DND-41 (cell line): ENCODE measurements around the gene EPAS1.

Experiments used
- ATAC-seq: fragments of 200-7000 bp; cut with Tn5 transposase; 3 replicates; pipeline ENCODE4 v1.9.1; 2021; ENCODE audit warnings: low read depth; ENCODE audit not compliant: insufficient read depth
- DNase-seq: peaks from one replicate; pipeline ENCODE4 v3.0.0-alpha.2; 2020
- H2AFZ ChIP-seq: 2 replicates; pipeline ENCODE4 v1.6.0; 2012; ENCODE audit warnings: low read depth, low read length
- H3K27ac ChIP-seq: 2 replicates; pipeline ENCODE4 v1.5.1; 2012; ENCODE audit warnings: low read length, inconsistent platforms
- H3K27me3 ChIP-seq: fragments of 200-600 bp; sonication (generic); 2 replicates; pipeline ENCODE4 v1.6.0; 2012; ENCODE audit warnings: low read length, mild to moderate bottlenecking, inconsistent platforms; ENCODE audit not compliant: insufficient read depth, poor library complexity
- H3K36me3 ChIP-seq: 2 replicates; pipeline ENCODE4 v1.5.1; 2012; ENCODE audit warnings: low read length, inconsistent platforms; ENCODE audit not compliant: insufficient read depth
- H3K4me1 ChIP-seq: 2 replicates; pipeline ENCODE4 v1.5.1; 2012; ENCODE audit warnings: mild to moderate bottlenecking, low read length; ENCODE audit not compliant: insufficient read depth
- H3K4me2 ChIP-seq: 2 replicates; pipeline ENCODE4 v1.6.0; 2012; ENCODE audit warnings: mild to moderate bottlenecking, moderate library complexity, low read length, inconsistent platforms; ENCODE audit not compliant: insufficient read depth
- H3K4me3 ChIP-seq, 2 experiments: fragments of 200-600 bp in 1 of 2; shearing (Covaris generic) in 1 of 2; 2 replicates each; pipeline ENCODE4 v1.5.1; 2012 to 2016; ENCODE audit warnings: inconsistent platforms in 2 of 2, low read length in 2 of 2, mild to moderate bottlenecking in 2 of 2, low read depth in 1 of 2, moderate library complexity in 1 of 2
- H3K79me2 ChIP-seq: 2 replicates; pipeline ENCODE4 v1.6.0; 2012; ENCODE audit warnings: low read length, inconsistent platforms; ENCODE audit not compliant: insufficient read depth
- H3K9ac ChIP-seq: 2 replicates; pipeline ENCODE4 v1.6.0; 2012; ENCODE audit warnings: low read depth, mild to moderate bottlenecking, inconsistent platforms, low read length, moderate library complexity
- H3K9me3 ChIP-seq: 2 replicates; pipeline ENCODE4 v1.5.1; 2012; ENCODE audit warnings: low read length, moderate library complexity, mild to moderate bottlenecking, inconsistent platforms; ENCODE audit not compliant: insufficient read depth, severe bottlenecking
- H4K20me1 ChIP-seq: 2 replicates; pipeline ENCODE4 v1.6.0; 2012; ENCODE audit warnings: low read length; ENCODE audit not compliant: insufficient read depth
- CTCF ChIP-seq: IDR thresholded peaks from 2 replicates; pipeline ENCODE4 v1.5.1; 2012; ENCODE audit warnings: borderline replicate concordance, low read length, moderate library complexity, mild to moderate bottlenecking; ENCODE audit not compliant: poor library complexity, severe bottlenecking; ENCODE audit errors: extremely low read depth
- EZH2 ChIP-seq: IDR thresholded peaks from 3 replicates; pipeline ENCODE4 v1.6.1; 2012; ENCODE audit warnings: borderline replicate concordance, low read depth, mild to moderate bottlenecking, moderate library complexity, low read length, inconsistent platforms; ENCODE audit not compliant: severe bottlenecking

Gene EPAS1

GRCh38 chr2:46326231-46326980, 29.2 kb downstream of the EPAS1 start:
- Histone ChIP-seq H3K79me2 (no peaks in the 10 kb centered on the region), H3K4me1 (no peaks in the 10 kb centered on the region)
- TF ChIP-seq EZH2 = no peak
- no peak for TF ChIP-seq CTCF

GRCh38 chr2:46327627-46328026, 30.4 kb downstream of the EPAS1 start:
- H3K4me1 ChIP-seq = no peaks in the 10 kb centered on the region
- ATAC-seq = 0 out of 3 replicates have a peak, but pooled peaks have one; percentile 45
- H3K79me2 ChIP-seq = no peaks in the 10 kb centered on the region
- H3K9me3 ChIP-seq = no peaks in the 10 kb centered on the region
- no peak overlapping the region for H3K4me3 ChIP-seq
- DNase-seq = no peak
- H2AFZ ChIP-seq = no peak overlapping the region
- H3K27ac ChIP-seq = no peak overlapping the region
- no peaks in the 10 kb centered on the region for H3K27me3 ChIP-seq
- H3K4me2 ChIP-seq = no peak overlapping the region
- H3K9ac ChIP-seq = no peak overlapping the region
- TF ChIP-seq EZH2 (no peak), CTCF (peak; percentile 40)
- no peaks in the 10 kb centered on the region for H3K36me3 ChIP-seq
- H4K20me1 ChIP-seq = no peaks in the 10 kb centered on the region

More at GRCh38 chr2:46326231-46326980, 29.2 kb downstream of the EPAS1 start:
- Histone ChIP-seq H3K4me2 (no peak overlapping the region), H3K36me3 (no peaks in the 10 kb centered on the region), H3K9me3 (no peaks in the 10 kb centered on the region), H3K27ac (no peak overlapping the region), H4K20me1 (no peaks in the 10 kb centered on the region), H3K4me3 (no peak overlapping the region), H2AFZ (no peak overlapping the region), H3K27me3 (no peaks in the 10 kb centered on the region), H3K9ac (no peak overlapping the region)
- ATAC-seq (no peak), DNase-seq (no peak)

- no peaks in the 10 kb centered on the region for H3K9me3 ChIP-seq
- H3K27me3 ChIP-seq = no peaks in the 10 kb centered on the region
- no peak overlapping the region for H3K27ac ChIP-seq
- no peaks in the 10 kb centered on the region for H4K20me1 ChIP-seq
- no peak for ATAC-seq
- no peak overlapping the region for H3K9ac ChIP-seq
- no peak overlapping the region for H2AFZ ChIP-seq
- TF ChIP-seq EZH2 (no peak), CTCF (no peak)
- DNase-seq = no peak
- H3K4me1 ChIP-seq = no peaks in the 10 kb centered on the region
- H3K79me2 ChIP-seq = no peaks in the 10 kb centered on the region
- H3K4me3 ChIP-seq = no peak overlapping the region
- H3K4me2 ChIP-seq = no peak overlapping the region
- no peaks in the 10 kb centered on the region for H3K36me3 ChIP-seq
Measured at GRCh38 chr2:46328291-46328690, 31.1 kb downstream of the EPAS1 start.

- Histone ChIP-seq H3K4me1 (no peaks in the 10 kb centered on the region), H3K27ac (no peak overlapping the region), H4K20me1 (no peaks in the 10 kb centered on the region), H2AFZ (no peak overlapping the region), H3K79me2 (no peaks in the 10 kb centered on the region), H3K36me3 (no peaks in the 10 kb centered on the region), H3K27me3 (no peaks in the 10 kb centered on the region), H3K9me3 (no peaks in the 10 kb centered on the region), H3K4me2 (no peak overlapping the region), H3K9ac (no peak overlapping the region), H3K4me3 (no peak overlapping the region)
- no peak for ATAC-seq
- DNase-seq = no peak
- TF ChIP-seq CTCF = no peak
Measured at GRCh38 chr2:46328829-46329228, 31.6 kb downstream of the EPAS1 start.
